ENCODE measurements around the gene PLCB4.

DNA sequence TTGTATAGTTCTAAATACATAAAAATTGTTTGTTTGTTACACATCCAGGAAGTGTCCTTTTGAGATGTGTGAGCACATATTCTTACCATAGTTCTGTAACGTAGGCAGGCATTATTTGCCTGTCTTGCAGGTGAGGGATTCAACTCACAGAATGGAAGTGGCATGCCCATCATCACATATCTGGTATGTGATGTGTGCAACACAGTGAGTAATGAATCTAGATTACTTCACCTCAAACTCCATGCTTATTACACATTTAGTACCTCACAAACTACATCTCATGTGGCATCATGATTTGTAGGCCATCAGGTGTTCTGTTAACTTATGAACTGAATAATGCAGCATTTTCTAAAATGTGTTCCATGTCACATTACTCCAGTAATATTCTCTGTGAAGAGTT lies 181.6 kb downstream of the PLCB4 start:
- no peak for TF ChIP-seq CTCF (IDR thresholded peaks at IDR 0.05; ENCODE audit: insufficient read depth, low read length)
- no peak for TF ChIP-seq GABPA (IDR thresholded peaks at IDR 0.05; ENCODE audit: low read depth)
- no peak for TF ChIP-seq POLR2AphosphoS5 (IDR thresholded peaks at IDR 0.05; ENCODE audit: low read depth)
- no peak for TF ChIP-seq REST (IDR thresholded peaks at IDR 0.05; ENCODE audit: insufficient replicate concordance, low read depth)
- no peak for TF ChIP-seq SPI1 (IDR thresholded peaks at IDR 0.05; ENCODE audit: borderline replicate concordance, low read depth)
